T-helper 1 cell treated with Interleukin-12 subunit alpha and Interleukin-12 subunit beta and Interleukin-4 antibody, amounts not matched to agents 30 μg/mL and 1 μg/mL, for 36 hours (primary cell): Measurements from ENCODE around the gene TMCO1.
"Not testable (repeated sequence)": the region's sequence is repeated elsewhere in the genome, so short reads cannot be mapped to it uniquely, and the experiment has no call there.

Experiments used
- H3K27ac Mint-ChIP-seq: one replicate; pipeline ENCODE4 v1.8.0; 2021; ENCODE audit warnings: mild to moderate bottlenecking, mixed read lengths
- H3K27me3 Mint-ChIP-seq: one replicate; pipeline ENCODE4 v1.8.0; 2021; ENCODE audit warnings: low read depth, mixed read lengths
- H3K36me3 Mint-ChIP-seq: one replicate; pipeline ENCODE4 v1.8.0; 2021; ENCODE audit warnings: low read depth, mixed read lengths
- H3K4me1 Mint-ChIP-seq: one replicate; pipeline ENCODE4 v1.8.0; 2021; ENCODE audit warnings: low read depth, mixed read lengths
- H3K4me3 Mint-ChIP-seq: one replicate; pipeline ENCODE4 v1.8.0; 2021; ENCODE audit warnings: mild to moderate bottlenecking, moderate library complexity, mixed read lengths
- H3K9me3 Mint-ChIP-seq: one replicate; pipeline ENCODE4 v1.8.0; 2021; ENCODE audit warnings: mixed read lengths

Gene TMCO1

DNA sequence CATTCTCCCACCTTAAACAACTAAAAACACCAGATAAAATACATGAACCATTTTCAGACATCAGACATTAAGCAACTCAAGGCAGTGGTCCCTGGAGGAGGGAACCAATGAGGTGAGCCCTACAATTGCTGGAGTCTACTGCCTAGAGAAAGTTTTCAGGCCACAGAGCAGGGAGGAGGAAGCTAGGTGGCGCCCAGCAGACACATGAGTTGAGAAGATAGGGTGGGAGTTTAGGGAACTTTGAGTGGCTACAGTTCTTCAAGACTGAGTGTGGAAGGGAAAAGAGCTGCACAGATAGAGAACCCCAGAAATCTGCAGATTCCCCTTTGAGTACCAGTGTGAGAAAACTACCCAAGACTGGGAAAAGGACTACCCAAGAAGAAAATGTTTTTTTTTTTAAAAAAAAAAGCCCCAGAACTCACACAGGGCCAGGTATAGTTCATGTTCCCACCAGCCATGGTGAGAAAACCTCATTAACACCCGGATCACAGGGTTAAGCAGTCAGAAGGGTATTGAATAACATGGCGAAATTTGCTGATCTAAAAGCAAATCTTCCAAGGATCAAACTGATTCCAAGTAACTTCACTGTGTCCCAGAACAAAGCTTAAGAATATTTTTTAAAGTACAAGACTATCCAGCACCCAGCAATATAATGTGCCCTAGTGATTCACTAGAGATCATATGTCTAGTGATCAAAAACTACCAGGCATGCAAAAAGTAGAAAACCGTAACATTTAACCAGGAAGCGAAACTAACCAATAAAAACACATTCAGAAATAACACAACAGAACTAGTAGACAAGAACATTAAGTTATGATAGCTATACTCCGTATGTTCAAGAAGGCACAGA, 82.3 kb downstream of the TMCO1 start:
- Mint-ChIP-seq H3K4me3 (no peak overlapping the region), H3K27ac (peak overlapping the region; percentile 6), H3K27me3 (no peaks in the 10 kb centered on the region), H3K9me3 (peaks cover 7% of the 10 kb centered on the region), H3K36me3 (peaks cover 56% of the 10 kb centered on the region), H3K4me1 (peaks cover 29% of the 10 kb centered on the region)

GRCh38 chr1:165683848-165684485, 84.7 kb downstream of the TMCO1 start:
- no peak overlapping the region for H3K27ac Mint-ChIP-seq
- H3K36me3 Mint-ChIP-seq, result peaks cover 68% of the 10 kb centered on the region

GRCh38 chr1:165680773-165681172, 87.9 kb downstream of the TMCO1 start:
- peaks cover 61% of the 10 kb centered on the region for H3K36me3 Mint-ChIP-seq
- not testable (repeated sequence) for H3K27me3 Mint-ChIP-seq, H3K4me3 Mint-ChIP-seq, H3K9me3 Mint-ChIP-seq, H3K27ac Mint-ChIP-seq
- H3K4me1 Mint-ChIP-seq, result peaks cover 25% of the 10 kb centered on the region

More at GRCh38 chr1:165683848-165684485, 84.7 kb downstream of the TMCO1 start:
- peaks cover 7% of the 10 kb centered on the region for H3K9me3 Mint-ChIP-seq
- H3K4me3 Mint-ChIP-seq, result no peak overlapping the region
- H3K27me3 Mint-ChIP-seq, result no peaks in the 10 kb centered on the region
- H3K4me1 Mint-ChIP-seq, result peaks cover 34% of the 10 kb centered on the region

GRCh38 chr1:165680303-165680702, 88.4 kb downstream of the TMCO1 start:
- H3K36me3 Mint-ChIP-seq, result peaks cover 60% of the 10 kb centered on the region
- no peak overlapping the region for H3K27ac Mint-ChIP-seq
- H3K4me3 Mint-ChIP-seq, result no peak overlapping the region
- H3K4me1 Mint-ChIP-seq, result peaks cover 24% of the 10 kb centered on the region
- H3K27me3 Mint-ChIP-seq, result no peaks in the 10 kb centered on the region
- no peaks in the 10 kb centered on the region for H3K9me3 Mint-ChIP-seq

DNA sequence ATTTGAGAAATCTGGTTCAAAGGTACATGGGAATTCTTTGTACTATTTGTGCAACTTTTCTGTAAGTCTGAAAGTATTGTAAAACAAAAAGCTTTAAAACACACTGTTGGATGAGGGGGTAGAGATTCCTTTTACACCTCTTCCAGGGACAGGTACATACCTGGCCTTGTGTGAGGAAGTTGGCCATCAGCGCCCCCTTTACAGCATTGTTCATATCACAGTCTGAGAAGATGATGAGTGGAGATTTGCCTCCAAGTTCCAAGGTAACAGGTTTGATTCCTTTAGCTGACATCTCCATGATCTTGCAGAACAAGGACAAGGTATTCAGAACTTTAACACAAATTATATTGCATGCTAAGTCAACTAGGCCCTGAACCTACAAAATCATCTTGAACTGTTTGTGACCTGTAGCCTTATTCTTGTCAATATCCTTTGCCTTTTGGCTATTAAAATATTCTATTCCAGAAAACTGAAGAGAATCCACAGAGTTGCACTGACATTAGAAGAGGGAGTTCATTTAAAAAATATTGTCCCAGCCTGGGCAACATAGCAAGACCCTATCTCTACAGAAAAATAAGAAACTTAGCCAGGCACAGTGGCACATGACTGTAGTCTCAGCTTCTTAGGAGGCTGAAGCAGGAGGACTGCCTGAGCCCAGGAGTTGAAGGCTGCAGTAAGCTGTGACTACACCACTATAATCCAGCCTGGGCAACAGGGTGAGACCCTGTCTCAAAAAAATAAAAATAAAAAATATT, 89.2 kb downstream of the TMCO1 start:
- peaks cover 59% of the 10 kb centered on the region for H3K36me3 Mint-ChIP-seq
- no peaks in the 10 kb centered on the region for H3K27me3 Mint-ChIP-seq
- H3K4me3 Mint-ChIP-seq, result no peak overlapping the region
- H3K4me1 Mint-ChIP-seq, result peaks cover 22% of the 10 kb centered on the region
- no peaks in the 10 kb centered on the region for H3K9me3 Mint-ChIP-seq
- H3K27ac Mint-ChIP-seq, result no peak overlapping the region

DNA sequence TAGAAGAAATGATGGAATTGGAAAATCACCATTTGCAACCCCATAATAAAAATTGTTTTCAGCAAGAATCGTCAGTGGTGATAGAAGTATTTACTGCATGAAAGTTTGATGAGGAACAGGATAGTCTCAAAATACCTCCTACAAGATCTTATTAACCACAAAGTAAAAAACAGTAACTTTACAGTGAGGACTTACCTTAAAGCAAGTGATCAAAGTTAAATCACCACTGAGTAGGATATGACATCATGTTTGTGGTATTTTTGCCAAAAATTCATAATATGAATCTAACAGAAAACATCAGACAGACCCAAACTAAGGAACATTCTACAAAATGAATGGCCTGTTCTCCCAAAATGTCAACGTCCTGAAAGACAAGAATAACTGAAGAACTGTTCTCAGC, 90.2 kb downstream of the TMCO1 start:
- H3K27me3 Mint-ChIP-seq, result no peaks in the 10 kb centered on the region
- peaks cover 55% of the 10 kb centered on the region for H3K36me3 Mint-ChIP-seq
- peaks cover 20% of the 10 kb centered on the region for H3K4me1 Mint-ChIP-seq
- no peak overlapping the region for H3K4me3 Mint-ChIP-seq
- no peaks in the 10 kb centered on the region for H3K9me3 Mint-ChIP-seq
- peak overlapping the region; percentile 45 for H3K27ac Mint-ChIP-seq
